Loucy (cell line): ENCODE measurements around the gene FUT7.

Experiments used
- H2AFZ ChIP-seq: fragments of 200-600 bp; sonication (generic); 2 replicates; pipeline ENCODE4 v1.6.0; 2016; ENCODE audit warnings: antibody characterized with exemption, mild to moderate bottlenecking, low read length, moderate library complexity
- H3F3A ChIP-seq: fragments of 200-600 bp; 2 replicates; pipeline ENCODE4 v1.6.0; 2016; ENCODE audit warnings: antibody characterized with exemption, low read depth, mild to moderate bottlenecking
- H3K27me3 ChIP-seq: fragments of 200-600 bp; sonication (generic); 2 replicates; pipeline ENCODE4 v1.6.1; 2014; ENCODE audit warnings: low read length, mild to moderate bottlenecking; ENCODE audit not compliant: insufficient read depth, poor library complexity, severe bottlenecking
- H3K36me3 ChIP-seq: fragments of 200-600 bp; sonication (generic); 2 replicates; pipeline ENCODE4 v1.6.1; 2016; ENCODE audit warnings: low read length; ENCODE audit not compliant: insufficient read depth
- H3K4me1 ChIP-seq: fragments of 200-600 bp; sonication (generic); 2 replicates; pipeline ENCODE4 v1.5.1; 2014; ENCODE audit warnings: low read length, mild to moderate bottlenecking; ENCODE audit not compliant: insufficient read depth, poor library complexity, severe bottlenecking
- H3K4me2 ChIP-seq: fragments of 200-600 bp; sonication (generic); 2 replicates; pipeline ENCODE4 v1.6.0; 2014; ENCODE audit warnings: antibody characterized with exemption, low read length, low read depth, mild to moderate bottlenecking; ENCODE audit not compliant: poor library complexity, severe bottlenecking
- H3K4me3 ChIP-seq: fragments of 200-600 bp; sonication (generic); 2 replicates; pipeline ENCODE4 v1.5.1; 2014; ENCODE audit warnings: low read length, mild to moderate bottlenecking, mixed read lengths; ENCODE audit not compliant: poor library complexity, severe bottlenecking
- H3K79me2 ChIP-seq: fragments of 200-600 bp; sonication (generic); 2 replicates; pipeline ENCODE4 v1.6.1; 2014; ENCODE audit warnings: low read length; ENCODE audit not compliant: insufficient read depth
- H3K9ac ChIP-seq: fragments of 200-600 bp; sonication (generic); 2 replicates; pipeline ENCODE4 v1.6.0; 2014; ENCODE audit warnings: mild to moderate bottlenecking, low read depth, low read length, moderate library complexity; ENCODE audit not compliant: poor library complexity, severe bottlenecking
- H3K9me2 ChIP-seq: fragments of 200-600 bp; sonication (generic); replicated peaks from 2 replicates; pipeline ENCODE4 v1.6.1; 2016; ENCODE audit warnings: low read depth, low read length, mixed read lengths
- H3K9me3 ChIP-seq: fragments of 200-600 bp; sonication (generic); 2 replicates; pipeline ENCODE4 v1.6.1; 2014; ENCODE audit warnings: mild to moderate bottlenecking, antibody characterized with exemption, low read length, low read depth; ENCODE audit not compliant: insufficient read depth
- H4K20me1 ChIP-seq: fragments of 200-600 bp; sonication (generic); 2 replicates; pipeline ENCODE4 v1.6.0; 2014; ENCODE audit warnings: antibody characterized with exemption, low read length, mild to moderate bottlenecking; ENCODE audit not compliant: insufficient read depth, poor library complexity, severe bottlenecking
- CTCF ChIP-seq: fragments of 200-600 bp; sonication (generic); conservative IDR thresholded peaks from 2 replicates; pipeline ENCODE4 v1.5.1; 2014; ENCODE audit warnings: mild to moderate bottlenecking, antibody characterized with exemption, low read length
- EZH2phosphoT487 ChIP-seq: fragments of 200-600 bp; IDR thresholded peaks from 2 replicates; pipeline ENCODE4 v1.6.1; 2018; ENCODE audit warnings: antibody characterized with exemption, mild to moderate bottlenecking, moderate library complexity, borderline replicate concordance

Gene FUT7

GRCh38 chr9:137007816-137008270 is 24.0 kb downstream of the FUT7 start:
- Histone ChIP-seq H3K79me2 (no peaks in the 10 kb centered on the region), H4K20me1 (no peaks in the 10 kb centered on the region), H3K9me3 (no peaks in the 10 kb centered on the region), H3K36me3 (no peaks in the 10 kb centered on the region), H3K4me1 (no peaks in the 10 kb centered on the region), H3K4me2 (no peak overlapping the region), H2AFZ (no peak overlapping the region), H3K27me3 (no peaks in the 10 kb centered on the region), H3K4me3 (no peak overlapping the region), H3K9ac (no peak overlapping the region), H3K9me2 (no peaks in the 10 kb centered on the region), H3F3A (no peaks in the 10 kb centered on the region)
- TF ChIP-seq CTCF (no peak), EZH2phosphoT487 (no peak)

GRCh38 chr9:137007108-137007815 is 24.6 kb downstream of the FUT7 start:
- TF ChIP-seq EZH2phosphoT487 (no peak), CTCF (no peak)
- no peaks in the 10 kb centered on the region for H3K9me3 ChIP-seq
- H3K27me3 ChIP-seq, result no peaks in the 10 kb centered on the region
- H3F3A ChIP-seq, result no peaks in the 10 kb centered on the region
- H3K9ac ChIP-seq, result no peak overlapping the region
- no peak overlapping the region for H3K4me2 ChIP-seq
- no peaks in the 10 kb centered on the region for H3K4me1 ChIP-seq
- H3K4me3 ChIP-seq, result no peak overlapping the region
- no peaks in the 10 kb centered on the region for H3K36me3 ChIP-seq
- H3K79me2 ChIP-seq, result no peaks in the 10 kb centered on the region
- no peaks in the 10 kb centered on the region for H3K9me2 ChIP-seq
- H4K20me1 ChIP-seq, result no peaks in the 10 kb centered on the region
- H2AFZ ChIP-seq, result no peak overlapping the region

- no peaks in the 10 kb centered on the region for H4K20me1 ChIP-seq
- H3F3A ChIP-seq, result no peaks in the 10 kb centered on the region
- no peaks in the 10 kb centered on the region for H3K79me2 ChIP-seq
- H3K4me1 ChIP-seq, result no peaks in the 10 kb centered on the region
- no peaks in the 10 kb centered on the region for H3K9me2 ChIP-seq
- no peak overlapping the region for H3K4me2 ChIP-seq
- no peak overlapping the region for H3K4me3 ChIP-seq
- no peak overlapping the region for H2AFZ ChIP-seq
- no peaks in the 10 kb centered on the region for H3K9me3 ChIP-seq
- TF ChIP-seq EZH2phosphoT487 (no peak), CTCF (no peak)
- no peaks in the 10 kb centered on the region for H3K27me3 ChIP-seq
- no peaks in the 10 kb centered on the region for H3K36me3 ChIP-seq
- H3K9ac ChIP-seq, result no peak overlapping the region
Observed at GRCh38 chr9:137006116-137007003, 25.5 kb downstream of the FUT7 start.
